ENCODE measurements around the gene DLX4. TPM values are rescaled to one million over a fixed set of nuclear protein-coding genes. Genes with fewer than 3 reads are reported as not detected.

The DLX4 gene
- total RNA-seq, 1 donor from 2014 or later = not detected

- intact Hi-C loops (cut with DNase I) = no loop called here
- Histone ChIP-seq H3K9me3 (no peaks in the 10 kb centered on the region), H3K27ac (no peak overlapping the region), H3K27me3 (no peaks in the 10 kb centered on the region), H3K4me1 (no peaks in the 10 kb centered on the region), H3K4me3 (no peak overlapping the region), H3K36me3 (no peaks in the 10 kb centered on the region)
- DNase-seq (ENCODE audit: low spot score in 2 of 2) = no peak
- TF ChIP-seq, protein P1, sequence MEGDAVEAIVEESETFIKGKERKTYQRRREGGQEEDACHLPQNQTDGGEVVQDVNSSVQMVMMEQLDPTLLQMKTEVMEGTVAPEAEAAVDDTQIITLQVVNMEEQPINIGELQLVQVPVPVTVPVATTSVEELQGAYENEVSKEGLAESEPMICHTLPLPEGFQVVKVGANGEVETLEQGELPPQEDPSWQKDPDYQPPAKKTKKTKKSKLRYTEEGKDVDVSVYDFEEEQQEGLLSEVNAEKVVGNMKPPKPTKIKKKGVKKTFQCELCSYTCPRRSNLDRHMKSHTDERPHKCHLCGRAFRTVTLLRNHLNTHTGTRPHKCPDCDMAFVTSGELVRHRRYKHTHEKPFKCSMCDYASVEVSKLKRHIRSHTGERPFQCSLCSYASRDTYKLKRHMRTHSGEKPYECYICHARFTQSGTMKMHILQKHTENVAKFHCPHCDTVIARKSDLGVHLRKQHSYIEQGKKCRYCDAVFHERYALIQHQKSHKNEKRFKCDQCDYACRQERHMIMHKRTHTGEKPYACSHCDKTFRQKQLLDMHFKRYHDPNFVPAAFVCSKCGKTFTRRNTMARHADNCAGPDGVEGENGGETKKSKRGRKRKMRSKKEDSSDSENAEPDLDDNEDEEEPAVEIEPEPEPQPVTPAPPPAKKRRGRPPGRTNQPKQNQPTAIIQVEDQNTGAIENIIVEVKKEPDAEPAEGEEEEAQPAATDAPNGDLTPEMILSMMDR (IDR thresholded peaks at IDR 0.05) = no peak
Measured at GRCh38 chr17:50020841-50021599, 52.0 kb downstream of the DLX4 start.

DNA sequence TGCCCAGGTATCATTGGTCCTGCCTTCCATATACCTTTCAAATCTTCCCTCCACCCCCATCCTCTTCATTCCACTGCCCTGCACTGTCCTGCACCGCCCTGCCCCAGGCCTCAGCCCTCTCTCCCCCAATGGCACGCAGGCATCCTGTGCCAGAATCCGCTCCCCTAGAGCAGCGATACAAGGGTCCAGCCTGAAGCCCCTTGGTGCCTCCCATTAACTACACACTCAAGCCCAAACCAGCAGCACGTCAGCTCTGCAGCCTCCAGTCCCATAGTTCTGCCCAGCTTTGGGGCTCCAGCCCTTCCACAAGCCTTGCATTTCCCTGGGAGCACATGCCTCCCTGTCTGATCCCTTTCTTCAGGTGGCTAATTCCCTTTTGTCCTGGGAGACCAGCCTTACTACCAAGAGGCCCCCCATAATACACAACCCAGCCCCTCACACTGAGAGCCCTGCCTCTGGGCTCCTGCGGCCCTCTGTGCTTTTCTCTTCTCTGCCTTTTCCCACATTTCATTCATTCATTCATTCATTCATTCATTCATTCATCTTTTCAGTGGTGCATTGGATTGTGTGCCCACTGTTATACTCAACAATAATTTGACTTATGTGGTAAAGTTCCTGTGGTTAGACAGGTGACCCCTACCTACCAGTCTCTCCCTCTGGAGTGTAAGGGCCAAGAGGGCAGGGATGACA lies 52.8 kb downstream of the DLX4 start:
- Histone ChIP-seq H3K27me3 (no peaks in the 10 kb centered on the region), H3K27ac (no peak overlapping the region), H3K4me3 (no peak overlapping the region), H3K36me3 (no peaks in the 10 kb centered on the region), H3K4me1 (no peaks in the 10 kb centered on the region), H3K9me3 (no peaks in the 10 kb centered on the region)
- intact Hi-C loops (cut with DNase I) = no loop called here
- no peak for DNase-seq (ENCODE audit: low spot score in 2 of 2)
- TF ChIP-seq, protein P1 (IDR thresholded peaks at IDR 0.05) = no peak

DNA sequence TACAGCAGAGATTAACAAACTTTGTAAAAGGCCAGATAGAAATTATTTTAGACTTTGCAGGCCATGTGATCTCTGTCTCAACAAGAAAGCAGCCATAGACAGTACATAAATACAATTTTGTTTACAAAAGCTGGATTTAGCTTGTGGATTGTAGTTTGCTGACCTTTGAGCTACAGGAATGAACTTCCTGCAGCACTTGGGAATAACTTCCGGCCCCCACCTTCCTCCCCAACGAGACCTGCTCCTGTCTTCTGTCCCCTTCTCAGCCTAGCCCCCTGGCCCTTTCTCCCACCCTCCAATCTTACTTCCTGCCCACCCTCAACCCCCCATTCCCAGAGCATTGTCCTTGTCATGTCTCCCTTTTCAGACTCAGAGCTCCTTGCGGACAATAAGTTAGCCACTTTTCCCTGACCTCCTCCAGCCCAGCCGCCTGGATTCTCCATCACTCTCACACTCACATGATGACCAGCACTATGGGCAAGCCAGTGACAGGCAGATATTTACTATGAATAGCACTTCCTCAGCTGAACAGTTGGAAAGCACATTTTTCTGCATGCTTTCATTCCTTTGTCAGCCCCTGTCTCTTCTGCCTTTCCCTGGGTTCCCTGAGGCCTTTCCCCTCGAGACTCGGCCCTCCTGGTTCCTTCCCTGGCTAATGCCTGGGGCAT lies 53.6 kb downstream of the DLX4 start:
- DNase-seq (ENCODE audit: low spot score in 2 of 2) = no peak
- intact Hi-C loops (cut with DNase I) = no loop called here

GRCh38 chr17:50023520-50023919 lies 54.5 kb downstream of the DLX4 start:
- Histone ChIP-seq H3K4me3 (no peak overlapping the region), H3K36me3 (no peaks in the 10 kb centered on the region), H3K27ac (no peak overlapping the region), H3K4me1 (peaks cover 4 to 16% of the 10 kb centered on the region in 2 donors), H3K9me3 (no peaks in the 10 kb centered on the region), H3K27me3 (no peaks in the 10 kb centered on the region)
- no peak for DNase-seq (ENCODE audit: low spot score in 2 of 2)
- intact Hi-C loops (cut with DNase I) = no loop called here
- TF ChIP-seq, protein P1 (IDR thresholded peaks at IDR 0.05) = no peak

More for the DNA sequence above, 53.6 kb downstream of the DLX4 start:
- H3K4me3 ChIP-seq = no peak overlapping the region
- TF ChIP-seq, protein P1 (IDR thresholded peaks at IDR 0.05) = no peak
- H3K27ac ChIP-seq = no peak overlapping the region
- H3K27me3 ChIP-seq = no peaks in the 10 kb centered on the region
- no peaks in the 10 kb centered on the region for H3K36me3 ChIP-seq
- H3K9me3 ChIP-seq = no peaks in the 10 kb centered on the region
- H3K4me1 ChIP-seq = peaks cover 4 to 7% of the 10 kb centered on the region in 2 donors

Other genes starting within 250 kb of the DLX4 start
- 25.4 TPM for gene FAM117A, start 205.1 kb upstream of the DLX4 start, total RNA-seq
- 46.6 TPM for gene KAT7, start 180.5 kb upstream of the DLX4 start, total RNA-seq
- not detected for gene TAC4, start 121.1 kb upstream of the DLX4 start, total RNA-seq
- 1.6 TPM for gene DLX3, start 26.0 kb downstream of the DLX4 start, total RNA-seq
- 222 TPM for gene ITGA3, start 86.9 kb downstream of the DLX4 start, total RNA-seq
- 73.5 TPM for gene PDK2, start 126.2 kb downstream of the DLX4 start, total RNA-seq
- gene SAMD14, start 161.0 kb downstream of the DLX4 start, total RNA-seq = 3.2 TPM
- gene PPP1R9B, start 181.5 kb downstream of the DLX4 start, total RNA-seq = 63.5 TPM
- 78.5 TPM for gene SGCA, start 196.8 kb downstream of the DLX4 start, total RNA-seq
- gene COL1A1, start 232.4 kb downstream of the DLX4 start, total RNA-seq = 547 TPM

All from ascending aorta (tissue), 2 donors.